Spleen (tissue), 11 donors: Measurements from ENCODE around the gene TMEM219. TPM values are rescaled to one million over a fixed set of nuclear protein-coding genes. Genes with fewer than 3 reads are reported as not detected.

ENCODE experiments used
- DNase-seq: peaks from one replicate; pipeline ENCODE4 v3.0.0-alpha.2; 2020
- H3K27ac ChIP-seq, 8 donors: fragments of 200-600 bp; sonication (generic) in 7 of 8; 1 replicate in 4 of 8; 2 replicates in 4 of 8; pipeline versions ENCODE4 v1.5.0 to v1.8.0; 2016 to 2021; ENCODE audit warnings: inconsistent platforms in 4 of 8, mild to moderate bottlenecking in 4 of 8, moderate library complexity in 1 of 8
- H3K27me3 ChIP-seq, 7 donors: fragments of 200-600 bp; sonication (generic) in 6 of 7; replicated peaks in 1 of 7; 1 replicate in 4 of 7; 2 replicates in 3 of 7; pipeline versions ENCODE4 v1.5.0 to v1.8.0; 2016 to 2021; ENCODE audit warnings: inconsistent platforms in 3 of 7, mild to moderate bottlenecking in 1 of 7
- H3K36me3 ChIP-seq, 6 donors: fragments of 200-600 bp; sonication (generic) in 5 of 6; 1 replicate in 4 of 6; 2 replicates in 2 of 6; pipeline versions ENCODE4 v1.5.0 to v1.8.0; 2016 to 2021; ENCODE audit warnings: inconsistent platforms in 2 of 6
- H3K4me1 ChIP-seq, 6 donors: fragments of 200-600 bp; sonication (generic) in 5 of 6; 1 replicate in 3 of 6; 2 replicates in 3 of 6; pipeline versions ENCODE4 v1.5.0 to v1.8.0; 2016 to 2021; ENCODE audit warnings: inconsistent platforms in 3 of 6
- H3K4me3 ChIP-seq, 8 donors: fragments of 200-600 bp; sonication (generic) in 7 of 8; 1 replicate in 4 of 8; 2 replicates in 4 of 8; pipeline versions ENCODE4 v1.5.0 to v1.8.0; 2016 to 2021; ENCODE audit warnings: inconsistent platforms in 4 of 8, mild to moderate bottlenecking in 4 of 8, moderate library complexity in 2 of 8
- H3K9me3 ChIP-seq, 8 donors: fragments of 200-600 bp; sonication (generic) in 7 of 8; 1 replicate in 4 of 8; 2 replicates in 4 of 8; pipeline versions ENCODE4 v1.5.0 to v1.8.0; 2016 to 2021; ENCODE audit warnings: inconsistent platforms in 4 of 8
- CTCF ChIP-seq, 11 experiments: fragments of 200-600 bp in 7 of 11; fragments of 450-650 bp in 4 of 11; sonication (generic) in 4 of 11; IDR thresholded peaks in 8 of 11; conservative IDR thresholded peaks in 3 of 11; 1 replicate in 7 of 11; 2 replicates in 4 of 11; pipeline versions ENCODE4 v1.4.0 to v1.8.0; 2016 to 2021; ENCODE audit warnings: antibody characterized with exemption in 11 of 11, inconsistent platforms in 4 of 11, mild to moderate bottlenecking in 1 of 11
- POLR2A ChIP-seq, 3 donors: fragments of 450-650 bp; IDR thresholded peaks; one replicate each; pipeline ENCODE4 v1.5.1; 2017; ENCODE audit warnings: antibody characterized with exemption in 3 of 3, mild to moderate bottlenecking in 1 of 3
- POLR2AphosphoS5 ChIP-seq, 3 donors: sonication (generic); formaldehyde crosslinking; IDR thresholded peaks; one replicate each; pipeline ENCODE4 v1.5.1; 2017; ENCODE audit warnings: antibody characterized with exemption in 3 of 3
- WGBS, 5 donors: extraction: QIAGEN DNeasy Blood & Tissue Kit in 3 of 5; methylation state at CpG; one replicate each; pipeline versions ENCODE4 v1.1.5 to v1.1.7; 2013 to 2018; 5-methylcytosine and 5-hydroxymethylcytosine counted together
- intact Hi-C: fragments of 100-400 bp; cut with DNase I; formaldehyde crosslinking; loops from one replicate; pipeline ENCODE4 v1.15.0; 2023; ENCODE audit warnings: low total_unique reads
- polyA plus RNA-seq, 3 donors: library from polyadenylated mRNA; stranded (reverse); fragments of 200-250 nt; gene quantifications; one replicate each; pipeline ENCODE4 v1.2.1, GENCODE V29; 2013
- total RNA-seq, 7 donors: library from RNA; depleted of rRNA in 3 of 7; stranded (reverse); fragments of >200 nt in 3 of 7; fragmentation: NEBNext Ultra II Directional in 4 of 7; extraction: Animal tissue kit (Norgen Biotek cat#: 25700) in 4 of 7; gene quantifications; one replicate each; pipeline versions ENCODE4 v1.1.0 to v1.2.1, GENCODE V29; 2016 to 2021
- donor health status: healthy with polysubstance abuse.
- donor health status: DM: no; HTN: no; CAD: no; lungs with moderate emphysema.
- donor health status: DM: no; HTN: no; CAD: no.
- donor health status: Bipolar disorder and iron deficiency.
- donor health status: healthy.
- donor health status: DM: no; HTN: no; CAD: no.
- donor health status: DM: yes; HTN: yes; CAD: no.

TMEM219 gene
- total and polyA plus RNA-seq, 10 donors: 89.3 to 191 (median 122) TPM

DNA sequence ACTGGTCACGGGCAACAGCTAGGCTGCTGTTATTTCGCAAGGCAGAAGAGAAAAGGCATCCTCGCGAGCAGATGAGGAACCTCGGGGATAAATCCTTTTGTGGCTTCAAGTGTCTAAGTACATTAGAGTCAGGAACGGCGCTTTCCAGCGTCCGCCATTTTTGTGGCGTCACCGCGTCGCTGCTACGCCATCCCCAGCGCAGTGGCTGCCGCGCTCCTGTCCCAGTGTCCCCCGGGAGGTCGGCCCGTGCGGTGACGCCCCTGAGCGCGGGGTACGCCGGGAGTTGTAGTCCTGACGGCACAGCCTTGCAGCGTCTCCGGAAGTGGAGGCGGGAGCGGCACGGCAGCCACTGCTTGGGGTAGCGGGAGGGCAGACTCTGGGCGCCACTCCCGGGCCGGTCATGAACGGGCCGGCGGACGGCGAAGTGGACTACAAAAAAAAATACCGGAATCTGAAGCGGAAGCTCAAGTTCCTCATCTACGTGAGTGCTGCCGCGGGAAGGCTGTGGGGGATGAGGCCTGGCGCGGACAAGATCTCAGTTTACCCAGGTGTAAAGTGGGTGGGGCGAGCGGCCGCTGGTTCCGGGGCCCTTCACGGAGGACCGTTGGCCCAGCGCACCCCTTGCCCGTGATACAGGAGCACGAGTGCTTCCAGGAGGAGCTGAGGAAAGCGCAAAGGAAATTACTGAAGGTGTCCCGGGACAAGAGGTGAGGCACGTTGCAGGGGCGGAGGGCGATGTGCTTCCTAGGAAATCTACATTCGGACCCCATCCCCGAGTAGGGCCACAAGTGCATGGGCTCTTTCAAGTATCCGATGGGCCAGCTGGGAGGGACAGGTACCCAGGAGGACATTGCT is 34.3 kb downstream of the TMEM219 start, which contains the start of gene INO80E:
Gene INO80E, plus strand, starts transcription at position 331 of the 855 bp plus-strand sequence. Its CDS starts 70 bp downstream, at position 401.
- intact Hi-C loops: loop anchor here (2.0 kb wide), 1 partner anchor 21 kb away; no protein-coding TSS in a partner anchor
- Histone ChIP-seq H3K27me3 (no peaks in the 10 kb centered on the region), H3K4me1 (peaks cover 18 to 46% (median 33%) of the 10 kb centered on the region in 6 donors), H3K36me3 (peaks cover 0 to 68% (median 33%) of the 10 kb centered on the region in 6 donors), H3K9me3 (no peaks in the 10 kb centered on the region), H3K4me3 (peak within 1 kb of the TSS; percentile 57 to 99 (median 84)), H3K27ac (peak within 1 kb of the TSS; percentile 78 to 97 (median 94))
- DNase-seq: peak; percentile 100
- TF ChIP-seq CTCF (IDR thresholded peaks at IDR 0.05 in 8 of 11, conservative IDR thresholded peaks at IDR 0.05 in 3 of 11) (peak in 5 of 11 experiments; percentile 5 to 54 (median 49)), POLR2AphosphoS5 (IDR thresholded peaks at IDR 0.05) (peak; percentile 87 to 96 (median 88)), POLR2A (IDR thresholded peaks at IDR 0.05) (peak in 1 of 3 donors; percentile 55)
- whole genome bisulfite sequencing, 5 donors: 0 to 1% (median 0%) methylated on average over 38 to 65 of the region's 65 CpGs

- TF ChIP-seq POLR2A (IDR thresholded peaks at IDR 0.05) (no peak), CTCF (IDR thresholded peaks at IDR 0.05 in 8 of 11, conservative IDR thresholded peaks at IDR 0.05 in 3 of 11) (no peak), POLR2AphosphoS5 (IDR thresholded peaks at IDR 0.05) (no peak)
- intact Hi-C loops: no loop called here
- no peaks in the 10 kb centered on the region for H3K27me3 ChIP-seq
- 13 to 23% (median 20%) methylated on average over 8 to 9 of the region's 9 CpGs for WGBS, 5 donors
- H3K4me1 ChIP-seq: peaks cover 18 to 46% (median 33%) of the 10 kb centered on the region in 6 donors
- no peaks in the 10 kb centered on the region for H3K9me3 ChIP-seq
- H3K36me3 ChIP-seq: peaks cover 0 to 68% (median 30%) of the 10 kb centered on the region in 6 donors
- DNase-seq: peak; percentile 70
- peak overlapping the region; percentile 57 to 99 (median 84) for H3K4me3 ChIP-seq
- peak overlapping the region in 7 of 8 donors; percentile 78 to 97 (median 95) for H3K27ac ChIP-seq
Observed at GRCh38 chr16:29996766-29997250, 34.9 kb downstream of the TMEM219 start.

DNA sequence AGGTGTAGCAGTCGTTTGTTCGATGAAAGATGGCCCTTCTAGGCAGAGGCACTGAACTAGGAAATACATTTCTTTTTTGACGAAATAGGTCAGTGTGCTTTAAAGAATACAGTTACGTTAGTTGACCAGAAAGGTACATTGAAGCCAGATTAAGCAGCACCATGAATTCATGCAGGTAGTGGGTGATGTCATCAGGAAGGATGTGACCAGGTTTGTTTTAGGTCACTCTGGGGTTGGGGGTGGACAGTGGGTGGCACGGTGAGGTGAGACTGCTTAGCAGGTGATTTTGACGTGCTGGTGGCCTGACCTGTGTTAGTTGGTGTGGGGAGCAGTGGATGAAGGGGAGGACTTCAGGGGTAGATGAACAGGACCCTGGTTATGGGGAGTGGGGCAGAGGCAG is 37.7 kb downstream of the TMEM219 start:
- TF ChIP-seq CTCF (IDR thresholded peaks at IDR 0.05 in 8 of 11, conservative IDR thresholded peaks at IDR 0.05 in 3 of 11) (no peak), POLR2AphosphoS5 (IDR thresholded peaks at IDR 0.05) (no peak), POLR2A (IDR thresholded peaks at IDR 0.05) (no peak)
- intact Hi-C loops: loop anchor here (5.0 kb wide), 1 partner anchor 37 kb away; the partner anchor contains the start of gene TMEM219
- H3K27ac ChIP-seq: no peak overlapping the region
- WGBS, 5 donors: 87 to 95% (median 91%) methylated on average over 6 of the region's 6 CpGs
- peaks cover 0 to 74% (median 20%) of the 10 kb centered on the region in 6 donors for H3K36me3 ChIP-seq
- H3K27me3 ChIP-seq: no peaks in the 10 kb centered on the region
- H3K4me1 ChIP-seq: peaks cover 12 to 33% (median 25%) of the 10 kb centered on the region in 6 donors
- H3K9me3 ChIP-seq: no peaks in the 10 kb centered on the region
- no peak overlapping the region for H3K4me3 ChIP-seq
- peak; percentile 39 for DNase-seq
